ENCODE data around the gene GRM7. TPM values are rescaled to one million over a fixed set of nuclear protein-coding genes. Genes with fewer than 3 reads are reported as not detected.

Gene GRM7
- total and polyA plus RNA-seq, 9 of the 15 experiments (the other 6 are each of a cell fraction or from before 2014, with no cell fraction given): not detected

GRCh38 chr3:7271631-7272030, 410.7 kb downstream of the GRM7 start:
- DNase-seq (ENCODE audit: extremely low read depth in 1 of 4, low spot score in 3 of 4) (no peak), FAIRE-seq (no peak), ATAC-seq (no peak)
- H2AFZ ChIP-seq (ENCODE audit: low read depth, low read length): no peak overlapping the region
- no TSS peak for BruUV-seq (replicated peaks)
- POLR2A ChIA-PET: no interaction called here
- H3K27ac ChIP-seq (ENCODE audit: extremely low read depth, low read depth, low read length): no peak overlapping the region
- no peak overlapping the region for H3K9ac ChIP-seq (ENCODE audit: insufficient read depth in 1 of 2, low read depth in 2 of 2, low read length in 2 of 2)
- intact Hi-C loops (cut with micrococcal nuclease) (no loop called here), in situ Hi-C loops (cut with MboI) (no loop called here)
- 4% methylated on average over 3 of the region's 3 CpGs for WGBS (ENCODE audit: insufficient coverage, low coverage, missing lambda C conversion rate)
- H4K20me1 ChIP-seq (replicated peaks; ENCODE audit: control insufficient read depth, insufficient read depth, low read length): no peaks in the 10 kb centered on the region
- no peak overlapping the region for H3K4me3 ChIP-seq
- no peaks in the 10 kb centered on the region for H3K9me3 ChIP-seq (replicated peaks; ENCODE audit: control insufficient read depth, insufficient read depth, low read depth, low read length)
- CTCF ChIA-PET (ENCODE audit: low intra/inter-chr PET ratio): no interaction called here
- H3K27me3 ChIP-seq (ENCODE audit: control insufficient read depth in 2 of 2, insufficient read depth in 2 of 2, low read length in 2 of 2): no peaks in the 10 kb centered on the region
- no peaks in the 10 kb centered on the region for H3K79me2 ChIP-seq (ENCODE audit: control insufficient read depth, insufficient read depth, low read length)
- H3K9me1 ChIP-seq (ENCODE audit: control insufficient read depth, insufficient read depth, low read length): no peaks in the 10 kb centered on the region
- H3K4me2 ChIP-seq (ENCODE audit: insufficient read depth, low read length): no peak overlapping the region
- no peaks in the 10 kb centered on the region for H3K36me3 ChIP-seq (ENCODE audit: control insufficient read depth, insufficient read depth, low read length)
- H3K4me1 ChIP-seq (replicated peaks in 1 of 2; ENCODE audit: control insufficient read depth in 2 of 2, insufficient read depth in 2 of 2, low read length in 2 of 2): no peaks in the 10 kb centered on the region
- no peak for TF ChIP-seq ARHGAP35 (IDR thresholded peaks at IDR 0.05; ENCODE audit: partially characterized antibody)
- TF ChIP-seq HEY1 (CRISPR knock-in tag; IDR thresholded peaks at IDR 0.05; ENCODE audit: borderline replicate concordance): no peak
- TF ChIP-seq RBM22 (IDR thresholded peaks at IDR 0.05; ENCODE audit: low read depth, low read length, poor library complexity, severe bottlenecking): no peak
- no peak for TF ChIP-seq NKRF (IDR thresholded peaks at IDR 0.05; ENCODE audit: borderline replicate concordance)
- no peak for TF ChIP-seq ZNF79 (CRISPR knock-in tag; IDR thresholded peaks at IDR 0.05; ENCODE audit: low read depth)
- TF ChIP-seq THAP12 (CRISPR knock-in tag; IDR thresholded peaks at IDR 0.05): no peak
- no peak for TF ChIP-seq ZNF121 (CRISPR knock-in tag; conservative IDR thresholded peaks at IDR 0.05)
- no peak for TF ChIP-seq RBM15 (IDR thresholded peaks at IDR 0.05; ENCODE audit: insufficient read depth, low read length)
- TF ChIP-seq STAT6 (CRISPR knock-in tag; IDR thresholded peaks at IDR 0.05): no peak
- TF ChIP-seq MXD1 (CRISPR knock-in tag; IDR thresholded peaks at IDR 0.05; ENCODE audit: borderline replicate concordance, poor library complexity, severe bottlenecking): no peak
- TF ChIP-seq ZNF512 (tag; IDR thresholded peaks at IDR 0.05): no peak
- TF ChIP-seq CC2D1A (IDR thresholded peaks at IDR 0.05): no peak
- no peak for TF ChIP-seq ZNF76 (CRISPR knock-in tag; IDR thresholded peaks at IDR 0.05; ENCODE audit: borderline replicate concordance)
- TF ChIP-seq HDAC2 (IDR thresholded peaks at IDR 0.05): no peak

Measured in K562 (cell line).